Liver (tissue), 9 donors: ENCODE measurements around the gene SCAMP4. TPM values are rescaled to one million over a fixed set of nuclear protein-coding genes. Genes with fewer than 3 reads are reported as not detected.

ENCODE experiments used
- DNase-seq: peaks from one replicate; pipeline ENCODE4 v3.0.0-alpha.2; 2017; ENCODE audit warnings: low spot score
- H3K27ac ChIP-seq, 2 donors: one replicate each; pipeline ENCODE4 v1.7.0; 2013; ENCODE audit warnings: inconsistent platforms in 2 of 2, low read length in 2 of 2, control low read depth in 1 of 2, low read depth in 1 of 2, mild to moderate bottlenecking in 1 of 2
- H3K27me3 ChIP-seq, 4 donors: one replicate each; pipeline versions ENCODE4 v1.6.1 to v1.7.0; 2013; ENCODE audit warnings: low read length in 3 of 4, inconsistent platforms in 1 of 4, mild to moderate bottlenecking in 1 of 4, moderate library complexity in 1 of 4; ENCODE audit not compliant: control insufficient read depth in 4 of 4, insufficient read depth in 4 of 4
- H3K36me3 ChIP-seq, 4 donors: one replicate each; pipeline versions ENCODE4 v1.6.1 to v1.7.0; 2013; ENCODE audit warnings: low read length in 3 of 4, mild to moderate bottlenecking in 3 of 4, low read depth in 1 of 4, moderate library complexity in 1 of 4; ENCODE audit not compliant: control insufficient read depth in 4 of 4, insufficient read depth in 3 of 4
- H3K4me1 ChIP-seq, 4 donors: one replicate each; pipeline versions ENCODE4 v1.6.1 to v1.7.0; 2013; ENCODE audit warnings: low read length in 3 of 4, mild to moderate bottlenecking in 3 of 4, moderate library complexity in 1 of 4; ENCODE audit not compliant: control insufficient read depth in 4 of 4, insufficient read depth in 4 of 4
- H3K4me3 ChIP-seq, 3 donors: one replicate each; pipeline versions ENCODE4 v1.6.1 to v1.7.0; 2013; ENCODE audit warnings: low read length in 3 of 3, control low read depth in 1 of 3, low read depth in 1 of 3, mild to moderate bottlenecking in 1 of 3
- H3K9ac ChIP-seq, 2 donors: one replicate each; pipeline ENCODE4 v1.7.0; 2013; ENCODE audit warnings: low read length in 2 of 2, mild to moderate bottlenecking in 2 of 2, moderate library complexity in 2 of 2, control low read depth in 1 of 2, low read depth in 1 of 2
- H3K9me3 ChIP-seq, 4 donors: one replicate each; pipeline versions ENCODE4 v1.6.1 to v1.7.0; 2013; ENCODE audit warnings: low read length in 3 of 4; ENCODE audit not compliant: control insufficient read depth in 4 of 4
- ATF3 ChIP-seq: IDR thresholded peaks from 2 replicates; pipeline ENCODE4 v1.6.1; 2016; ENCODE audit warnings: antibody characterized with exemption
- CTCF ChIP-seq: fragments of 150-350 bp; IDR thresholded peaks from 2 replicates; pipeline ENCODE4 v1.5.1; 2017; ENCODE audit warnings: improper control_type of control experiment, low read depth, low read length; ENCODE audit not compliant: missing input control
- EGR1 ChIP-seq, 2 donors: IDR thresholded peaks; 2 replicates each; pipeline ENCODE4 v1.6.1; 2016 to 2018; ENCODE audit warnings: antibody characterized with exemption in 2 of 2, low read depth in 2 of 2
- FOXA2 ChIP-seq: IDR thresholded peaks from 2 replicates; pipeline ENCODE4 v1.6.1; 2016; ENCODE audit warnings: antibody characterized with exemption
- GABPA ChIP-seq, 2 donors: IDR thresholded peaks in 1 of 2; conservative IDR thresholded peaks in 1 of 2; 2 replicates each; pipeline ENCODE4 v1.6.1; 2016; ENCODE audit warnings: antibody characterized with exemption in 2 of 2, mild to moderate bottlenecking in 1 of 2, moderate library complexity in 1 of 2
- HNF4A ChIP-seq, 2 donors: conservative IDR thresholded peaks; 2 replicates each; pipeline ENCODE4 v1.6.1; 2016; ENCODE audit warnings: antibody characterized with exemption in 2 of 2, mild to moderate bottlenecking in 2 of 2
- HNF4G ChIP-seq: IDR thresholded peaks from 2 replicates; pipeline ENCODE4 v1.6.1; 2016; ENCODE audit warnings: antibody characterized with exemption
- JUND ChIP-seq, 2 donors: IDR thresholded peaks; 2 replicates each; pipeline ENCODE4 v1.6.1; 2016; ENCODE audit warnings: antibody characterized with exemption in 2 of 2
- MAX ChIP-seq: IDR thresholded peaks from 2 replicates; pipeline ENCODE4 v1.6.1; 2016; ENCODE audit warnings: antibody characterized with exemption
- RAD21 ChIP-seq, 2 donors: IDR thresholded peaks; 2 replicates each; pipeline ENCODE4 v1.6.1; 2016; ENCODE audit warnings: antibody characterized with exemption in 2 of 2, mild to moderate bottlenecking in 2 of 2
- REST ChIP-seq: IDR thresholded peaks from 2 replicates; pipeline ENCODE4 v1.6.1; 2016; ENCODE audit warnings: antibody characterized with exemption, mild to moderate bottlenecking
- RXRA ChIP-seq, 2 donors: IDR thresholded peaks; 2 replicates each; pipeline ENCODE4 v1.6.1; 2017 to 2018; ENCODE audit warnings: antibody characterized with exemption in 2 of 2, mild to moderate bottlenecking in 1 of 2
- SP1 ChIP-seq: IDR thresholded peaks from 2 replicates; pipeline ENCODE4 v1.6.1; 2018; ENCODE audit warnings: antibody characterized with exemption, mild to moderate bottlenecking
- TAF1 ChIP-seq: conservative IDR thresholded peaks from 2 replicates; pipeline ENCODE4 v1.6.1; 2016; ENCODE audit warnings: antibody characterized with exemption, mild to moderate bottlenecking
- YY1 ChIP-seq: IDR thresholded peaks from 2 replicates; pipeline ENCODE4 v1.6.1; 2016; ENCODE audit warnings: antibody characterized with exemption, mild to moderate bottlenecking
- ZBTB33 ChIP-seq: IDR thresholded peaks from 2 replicates; pipeline ENCODE4 v1.6.1; 2016; ENCODE audit warnings: antibody characterized with exemption
- whole genome bisulfite sequencing: extraction: QIAGEN DNeasy Blood & Tissue Kit; methylation state at CpG from one replicate; pipeline ENCODE4 v1.1.7; 2013; 5-methylcytosine and 5-hydroxymethylcytosine counted together
- polyA plus RNA-seq, 2 donors: library from polyadenylated mRNA; stranded (reverse) in 1 of 2; unstranded in 1 of 2; fragments of 200-250 nt in 1 of 2; fragments of >200 nt in 1 of 2; fragmentation: Nextera tagmentation in 1 of 2; extraction: Ambion mirVana in 1 of 2; gene quantifications; one replicate each; pipeline versions ENCODE4 v1.2.1 to v1.2.3, GENCODE V29; 2013 to 2015
- total RNA-seq, 2 donors: library from RNA; depleted of rRNA; stranded (reverse); fragments of >200 nt; gene quantifications; one replicate each; pipeline ENCODE4 v1.2.3, GENCODE V29; 2014
- donor health status: healthy.
- donor health status: healthy.
- donor health status: healthy.
- donor health status: healthy.
- donor health status: healthy.

The SCAMP4 gene
- total and polyA plus RNA-seq, 4 donors: 13.0 to 22.1 (median 16.6) TPM

- TF ChIP-seq FOXA2 (no peak), EGR1 (IDR thresholded peaks at IDR 0.05; ENCODE audit: low read depth in 2 of 2) (no peak), RAD21 (IDR thresholded peaks at IDR 0.05) (no peak), YY1 (no peak), JUND (IDR thresholded peaks at IDR 0.05) (no peak), RXRA (IDR thresholded peaks at IDR 0.05) (no peak), SP1 (no peak), MAX (no peak), TAF1 (no peak), REST (no peak), ATF3 (no peak), GABPA (IDR thresholded peaks at IDR 0.05 in 1 of 2, conservative IDR thresholded peaks at IDR 0.05 in 1 of 2) (no peak), HNF4G (no peak), CTCF (no peak), ZBTB33 (no peak), HNF4A (conservative IDR thresholded peaks at IDR 0.05) (no peak)
- Histone ChIP-seq H3K27me3 (no peaks in the 10 kb centered on the region), H3K36me3 (peaks cover 0 to 11% (median 4%) of the 10 kb centered on the region in 4 donors), H3K27ac (no peak overlapping the region), H3K9me3 (no peaks in the 10 kb centered on the region), H3K9ac (no peak overlapping the region), H3K4me1 (peaks cover 0 to 5% (median 2%) of the 10 kb centered on the region in 4 donors), H3K4me3 (no peak overlapping the region)
- no peak for DNase-seq
- WGBS: 91% methylated on average over 37 of the region's 37 CpGs
Observed at GRCh38 chr19:1911995-1912394, 6.8 kb downstream of the SCAMP4 start.
